H9 (cell line): Measurements from ENCODE around the gene PRRX1. TPM values are rescaled to one million over a fixed set of nuclear protein-coding genes. Genes with fewer than 3 reads are reported as not detected.

Source experiments
- DNase-seq: peaks from one replicate; pipeline ENCODE4 v3.0.0-alpha.2; 2017
- H2AFZ ChIP-seq: one replicate; pipeline ENCODE4 v1.6.1; 2013; ENCODE audit warnings: mild to moderate bottlenecking, low read length, control low read depth, moderate library complexity
- H2AK5ac ChIP-seq: 2 replicates; pipeline ENCODE4 v1.6.1; 2013; ENCODE audit warnings: low read length, control low read depth, mixed read lengths; ENCODE audit not compliant: insufficient read length
- H2BK120ac ChIP-seq: one replicate; pipeline ENCODE4 v1.6.1; 2013; ENCODE audit warnings: low read depth, mild to moderate bottlenecking, low read length, control low read depth, inconsistent platforms; ENCODE audit not compliant: poor library complexity, severe bottlenecking
- H2BK12ac ChIP-seq: 2 replicates; pipeline ENCODE4 v1.6.1; 2013; ENCODE audit warnings: low read length, control low read depth, mixed read lengths, low read depth; ENCODE audit not compliant: insufficient read length
- H2BK15ac ChIP-seq: 2 replicates; pipeline ENCODE4 v1.6.1; 2013; ENCODE audit warnings: low read depth, low read length, control low read depth
- H2BK20ac ChIP-seq: one replicate; pipeline ENCODE4 v1.6.1; 2013; ENCODE audit warnings: low read depth, mild to moderate bottlenecking, low read length, control low read depth, inconsistent platforms; ENCODE audit not compliant: poor library complexity, severe bottlenecking
- H2BK5ac ChIP-seq: 2 replicates; pipeline ENCODE4 v1.6.1; 2013; ENCODE audit warnings: low read length, control low read depth, mixed read lengths; ENCODE audit not compliant: insufficient read length
- H3K14ac ChIP-seq: 2 replicates; pipeline ENCODE4 v1.6.1; 2013; ENCODE audit warnings: low read length, control low read depth; ENCODE audit not compliant: insufficient read depth
- H3K18ac ChIP-seq: 2 replicates; pipeline ENCODE4 v1.6.1; 2013; ENCODE audit warnings: low read depth, mild to moderate bottlenecking, mixed read lengths, low read length, control low read depth; ENCODE audit not compliant: insufficient read length
- H3K23ac ChIP-seq: 2 replicates; pipeline ENCODE4 v1.6.1; 2013; ENCODE audit warnings: low read length, control low read depth, mixed read lengths, low read depth; ENCODE audit not compliant: insufficient read length
- H3K23me2 ChIP-seq: 2 replicates; pipeline ENCODE4 v1.6.1; 2013; ENCODE audit warnings: low read depth, mild to moderate bottlenecking, mixed read lengths, low read length, control low read depth; ENCODE audit not compliant: insufficient read length, poor library complexity, severe bottlenecking
- H3K27ac ChIP-seq: 2 replicates; pipeline ENCODE4 v1.5.1; 2013; ENCODE audit warnings: low read length, control low read depth, mixed read lengths, low read depth; ENCODE audit not compliant: insufficient read length
- H3K27me3 ChIP-seq: 2 replicates; pipeline ENCODE4 v1.6.1; 2013; ENCODE audit warnings: low read length, control low read depth, inconsistent platforms; ENCODE audit not compliant: insufficient read depth
- H3K4ac ChIP-seq: 2 replicates; pipeline ENCODE4 v1.6.1; 2013; ENCODE audit warnings: low read depth, mild to moderate bottlenecking, control low read depth, inconsistent platforms, low read length, moderate library complexity
- H3K4me1 ChIP-seq: 2 replicates; pipeline ENCODE4 v1.6.1; 2013; ENCODE audit warnings: low read length, control low read depth, inconsistent platforms; ENCODE audit not compliant: insufficient read depth
- H3K4me2 ChIP-seq: 2 replicates; pipeline ENCODE4 v1.6.1; 2013; ENCODE audit warnings: low read length, control low read depth, mixed read lengths; ENCODE audit not compliant: insufficient read length, insufficient read depth
- H3K56ac ChIP-seq: 2 replicates; pipeline ENCODE4 v1.6.1; 2013; ENCODE audit warnings: low read depth, mild to moderate bottlenecking, mixed read lengths, low read length, control low read depth; ENCODE audit not compliant: insufficient read length
- H3K79me1 ChIP-seq: 2 replicates; pipeline ENCODE4 v1.6.1; 2013; ENCODE audit warnings: low read depth, mild to moderate bottlenecking, moderate library complexity, low read length, control low read depth, inconsistent platforms; ENCODE audit not compliant: insufficient read depth, poor library complexity, severe bottlenecking
- H3K79me2 ChIP-seq: 2 replicates; pipeline ENCODE4 v1.6.1; 2013; ENCODE audit warnings: low read length, control low read depth, inconsistent platforms; ENCODE audit not compliant: insufficient read depth
- H3K9ac ChIP-seq: 2 replicates; pipeline ENCODE4 v1.6.1; 2013; ENCODE audit warnings: low read length, control low read depth, mixed read lengths; ENCODE audit not compliant: insufficient read length; ENCODE audit errors: extremely low read depth
- H3K9me3 ChIP-seq: one replicate; pipeline ENCODE4 v1.6.1; 2013; ENCODE audit warnings: low read depth, low read length, inconsistent platforms; ENCODE audit not compliant: control insufficient read depth
- H3T11ph ChIP-seq: one replicate; pipeline ENCODE4 v1.6.1; 2013; ENCODE audit warnings: mild to moderate bottlenecking, low read length, control low read depth, inconsistent platforms
- H4K20me1 ChIP-seq: one replicate; pipeline ENCODE4 v1.6.1; 2013; ENCODE audit not compliant: control insufficient read depth, insufficient read length, insufficient read depth
- H4K5ac ChIP-seq: 2 replicates; pipeline ENCODE4 v1.6.1; 2013; ENCODE audit warnings: low read depth, mild to moderate bottlenecking, mixed read lengths, low read length, control low read depth; ENCODE audit not compliant: insufficient read length
- H4K8ac ChIP-seq: replicated peaks from 2 replicates; pipeline ENCODE4 v1.6.1; 2013; ENCODE audit warnings: low read length, control low read depth, mixed read lengths, low read depth; ENCODE audit not compliant: insufficient read length
- H4K91ac ChIP-seq: 2 replicates; pipeline ENCODE4 v1.6.1; 2013; ENCODE audit warnings: low read depth, mild to moderate bottlenecking, moderate library complexity, mixed read lengths, low read length, control low read depth; ENCODE audit not compliant: insufficient read length
- H3K27ac Mint-ChIP-seq, 3 experiments: 2 replicates in 2 of 3; 3 replicates in 1 of 3; pipeline ENCODE4 v1.8.0; 2020 to 2021; ENCODE audit warnings: mixed read lengths in 3 of 3, mild to moderate bottlenecking in 1 of 3, moderate library complexity in 1 of 3
- H3K27me3 Mint-ChIP-seq: 2 replicates; pipeline ENCODE4 v1.8.0; 2021; ENCODE audit warnings: low read depth, mild to moderate bottlenecking, moderate library complexity, mixed read lengths
- H3K36me3 Mint-ChIP-seq, 3 experiments: 2 replicates in 2 of 3; 3 replicates in 1 of 3; pipeline ENCODE4 v1.8.0; 2020 to 2021; ENCODE audit warnings: low read depth in 3 of 3, mixed read lengths in 3 of 3; ENCODE audit not compliant: insufficient read depth in 1 of 3
- H3K4me1 Mint-ChIP-seq, 2 experiments: 2 replicates each; pipeline ENCODE4 v1.8.0; 2020; ENCODE audit warnings: mixed read lengths in 2 of 2
- H3K4me3 Mint-ChIP-seq, 2 experiments: 2 replicates in 1 of 2; 3 replicates in 1 of 2; pipeline ENCODE4 v1.8.0; 2020 to 2021; ENCODE audit warnings: mild to moderate bottlenecking in 2 of 2, mixed read lengths in 2 of 2, moderate library complexity in 1 of 2
- H3K9me3 Mint-ChIP-seq, 2 experiments: 2 replicates in 1 of 2; 3 replicates in 1 of 2; pipeline ENCODE4 v1.8.0; 2020; ENCODE audit warnings: mild to moderate bottlenecking in 2 of 2, mixed read lengths in 2 of 2, moderate library complexity in 1 of 2
- CTCF ChIP-seq: fragments of 200-600 bp; sonication (generic); conservative IDR thresholded peaks from 3 replicates; pipeline ENCODE4 v1.8.0; 2021; ENCODE audit warnings: antibody characterized with exemption, mild to moderate bottlenecking
- WGBS: extraction: QIAGEN DNeasy Blood & Tissue Kit; methylation state at CpG from one replicate; pipeline ENCODE4 v1.1.7; 2013; ENCODE audit warnings: missing lambda C conversion rate, low lambda C conversion rate, mixed read lengths; ENCODE audit not compliant: insufficient read length; ENCODE audit errors: extremely low coverage; 5-methylcytosine and 5-hydroxymethylcytosine counted together
- total RNA-seq: library from RNA; stranded (reverse); gene quantifications from 2 replicates; pipeline ENCODE4 v1.2.1, GENCODE V29; 2021

Gene PRRX1
- total RNA-seq, 1 experiment from 2014 or later: not detected

GRCh38 chr1:170735366-170736263 is 71.7 kb downstream of the PRRX1 start:
- peaks cover 0 to 5% of the 10 kb centered on the region in 2 experiments; a peak in 3 of 5 replicates for H3K9me3 Mint-ChIP-seq

More at GRCh38 chr1:170735366-170736263, 71.7 kb downstream of the PRRX1 start:
- Mint-ChIP-seq H3K4me3 (no peak overlapping the region), H3K27ac (no peak overlapping the region), H3K27me3 (peaks cover 2% of the 10 kb centered on the region), H3K36me3 (peaks cover 0 to 4% (median 0%) of the 10 kb centered on the region in 3 experiments; a peak in 1 of 7 replicates), H3K4me1 (no peaks in the 10 kb centered on the region)
- no peak overlapping the region for H2BK15ac ChIP-seq
- no peak overlapping the region for H2AFZ ChIP-seq
- H3K79me1 ChIP-seq: no peaks in the 10 kb centered on the region
- no peak for DNase-seq
- H3K18ac ChIP-seq: no peak overlapping the region
- H3K56ac ChIP-seq: no peak overlapping the region
- H2BK120ac ChIP-seq: no peak overlapping the region
- no peak overlapping the region for H3K27ac ChIP-seq
- H2BK20ac ChIP-seq: no peak overlapping the region
- H3K9me3 ChIP-seq: no peaks in the 10 kb centered on the region
- no peak overlapping the region for H3K23ac ChIP-seq
- H3K4me2 ChIP-seq: no peak overlapping the region
- no peak overlapping the region for H2BK12ac ChIP-seq
- H3K4ac ChIP-seq: no peak overlapping the region
- no peak for TF ChIP-seq CTCF
- H4K8ac ChIP-seq: no peak overlapping the region
- no peaks in the 10 kb centered on the region for H4K20me1 ChIP-seq
- H2AK5ac ChIP-seq: no peak overlapping the region
- H3K9ac ChIP-seq: no peak overlapping the region
- H4K91ac ChIP-seq: no peak overlapping the region
- whole genome bisulfite sequencing: no CpG with 5 or more reads among the region's 2 CpGs
- no peak overlapping the region for H4K5ac ChIP-seq
- H3K27me3 ChIP-seq: no peaks in the 10 kb centered on the region
- no peaks in the 10 kb centered on the region for H3K4me1 ChIP-seq
- no peak overlapping the region for H2BK5ac ChIP-seq
- no peaks in the 10 kb centered on the region for H3K23me2 ChIP-seq
- no peak overlapping the region for H3T11ph ChIP-seq
- H3K79me2 ChIP-seq: no peaks in the 10 kb centered on the region
- no peak overlapping the region for H3K14ac ChIP-seq
